ENCODE data around the gene KCNS1. TPM values are rescaled to one million over a fixed set of nuclear protein-coding genes. Genes with fewer than 3 reads are reported as not detected.
A peak's percentile ranks its signal among the peaks of the same experiment; 100 is the strongest.

Gene KCNS1
- total RNA-seq, 1 donor from 2014 or later, result 4.3 TPM

DNA sequence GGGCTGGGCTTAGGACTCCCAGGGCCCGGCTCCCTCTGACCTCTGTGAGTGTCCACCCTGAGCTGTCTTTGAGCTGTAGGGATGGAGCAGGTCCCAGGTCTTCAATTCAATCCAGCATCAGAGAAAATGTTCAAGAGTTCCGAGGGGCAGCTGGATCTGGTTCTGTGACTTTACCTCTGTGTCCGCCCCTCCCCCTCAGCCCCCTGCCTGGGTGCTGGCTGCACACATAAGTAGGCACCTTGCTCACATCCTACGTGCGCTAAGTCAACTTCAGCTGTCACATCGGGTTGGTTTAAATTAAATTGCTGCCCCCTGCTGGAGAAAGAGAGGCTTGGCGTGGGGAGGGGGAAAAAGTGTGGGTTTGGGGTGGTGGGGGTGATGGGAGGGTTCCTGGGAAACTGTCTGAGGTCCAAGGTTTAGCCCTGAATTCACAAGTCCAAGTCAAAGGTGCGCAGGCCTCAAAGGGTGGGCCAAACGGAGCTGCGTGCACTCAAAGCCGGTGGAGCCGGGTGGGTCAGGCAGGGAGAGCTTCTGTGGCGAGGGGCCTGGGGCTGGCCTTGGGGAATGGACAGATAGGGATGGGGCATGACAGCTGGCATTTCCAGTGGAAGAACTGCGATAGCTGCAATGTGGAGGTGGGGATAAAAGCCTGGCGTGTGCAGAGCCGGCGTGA lies 11.0 kb upstream of the KCNS1 start:
- TF ChIP-seq, protein P1, sequence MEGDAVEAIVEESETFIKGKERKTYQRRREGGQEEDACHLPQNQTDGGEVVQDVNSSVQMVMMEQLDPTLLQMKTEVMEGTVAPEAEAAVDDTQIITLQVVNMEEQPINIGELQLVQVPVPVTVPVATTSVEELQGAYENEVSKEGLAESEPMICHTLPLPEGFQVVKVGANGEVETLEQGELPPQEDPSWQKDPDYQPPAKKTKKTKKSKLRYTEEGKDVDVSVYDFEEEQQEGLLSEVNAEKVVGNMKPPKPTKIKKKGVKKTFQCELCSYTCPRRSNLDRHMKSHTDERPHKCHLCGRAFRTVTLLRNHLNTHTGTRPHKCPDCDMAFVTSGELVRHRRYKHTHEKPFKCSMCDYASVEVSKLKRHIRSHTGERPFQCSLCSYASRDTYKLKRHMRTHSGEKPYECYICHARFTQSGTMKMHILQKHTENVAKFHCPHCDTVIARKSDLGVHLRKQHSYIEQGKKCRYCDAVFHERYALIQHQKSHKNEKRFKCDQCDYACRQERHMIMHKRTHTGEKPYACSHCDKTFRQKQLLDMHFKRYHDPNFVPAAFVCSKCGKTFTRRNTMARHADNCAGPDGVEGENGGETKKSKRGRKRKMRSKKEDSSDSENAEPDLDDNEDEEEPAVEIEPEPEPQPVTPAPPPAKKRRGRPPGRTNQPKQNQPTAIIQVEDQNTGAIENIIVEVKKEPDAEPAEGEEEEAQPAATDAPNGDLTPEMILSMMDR (IDR thresholded peaks at IDR 0.05; ENCODE audit: insufficient read depth, low read length, poor library complexity, severe bottlenecking), result peak; percentile 60
- no peaks in the 10 kb centered on the region for H3K27me3 ChIP-seq (ENCODE audit: control insufficient read depth, insufficient read depth, low read length)
- H3K36me3 ChIP-seq (ENCODE audit: control insufficient read depth, insufficient read depth, low read length), result no peaks in the 10 kb centered on the region

DNA sequence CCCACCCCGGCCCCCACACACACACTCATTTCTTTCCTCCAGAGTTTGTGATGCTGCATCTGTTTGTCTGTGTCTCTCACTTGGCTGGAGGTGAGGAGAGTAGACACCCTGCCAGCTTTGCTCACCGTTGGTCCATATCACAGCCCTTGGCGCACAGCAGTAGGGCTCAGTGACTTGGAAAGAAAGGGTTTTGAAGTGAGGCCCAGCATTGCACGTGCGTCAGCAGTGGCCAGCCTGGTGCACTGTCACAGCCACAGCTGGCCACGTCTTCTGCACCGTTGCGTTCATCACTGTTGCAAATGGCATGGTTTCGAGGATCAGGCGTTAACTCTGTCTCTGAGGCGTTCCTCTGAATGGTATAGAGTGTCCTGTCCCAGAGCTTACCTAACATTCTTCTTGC lies 10.4 kb upstream of the KCNS1 start:
- Histone ChIP-seq H3K27me3 (ENCODE audit: control insufficient read depth, insufficient read depth, low read length) (no peaks in the 10 kb centered on the region), H3K4me3 (ENCODE audit: low read depth, low read length) (no peak overlapping the region), H3K36me3 (ENCODE audit: control insufficient read depth, insufficient read depth, low read length) (no peaks in the 10 kb centered on the region)
- no peak for DNase-seq (ENCODE audit: low read depth)
- TF ChIP-seq, protein P1 (IDR thresholded peaks at IDR 0.05; ENCODE audit: insufficient read depth, low read length, poor library complexity, severe bottlenecking), result no peak

More for the DNA sequence above, 11.0 kb upstream of the KCNS1 start:
- no peak overlapping the region for H3K4me3 ChIP-seq (ENCODE audit: low read depth, low read length)
- no peak for DNase-seq (ENCODE audit: low read depth)

DNA sequence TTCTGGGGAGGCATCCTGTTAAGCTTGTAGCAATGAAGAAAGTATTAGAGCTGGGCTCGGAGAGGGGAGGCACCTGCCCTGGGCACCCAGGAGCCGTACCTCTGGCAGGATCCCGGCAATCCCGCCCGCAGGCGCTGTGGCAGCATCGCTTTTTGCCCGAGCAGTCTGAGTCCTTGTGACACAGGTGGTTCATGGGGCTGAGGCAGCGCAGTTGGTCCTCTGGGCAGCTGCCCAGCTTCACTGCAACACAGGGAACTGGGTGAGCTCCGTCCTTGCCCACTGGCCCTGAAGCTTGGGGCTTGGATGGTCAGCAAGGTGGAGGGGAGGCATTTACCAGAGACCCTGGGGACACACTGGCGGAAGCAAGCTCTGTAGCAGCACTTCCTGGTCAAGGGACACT lies 9.4 kb upstream of the KCNS1 start:
- H3K36me3 ChIP-seq (ENCODE audit: control insufficient read depth, insufficient read depth, low read length), result no peaks in the 10 kb centered on the region
- no peak for DNase-seq (ENCODE audit: low read depth)
- H3K27me3 ChIP-seq (ENCODE audit: control insufficient read depth, insufficient read depth, low read length), result no peaks in the 10 kb centered on the region

DNA sequence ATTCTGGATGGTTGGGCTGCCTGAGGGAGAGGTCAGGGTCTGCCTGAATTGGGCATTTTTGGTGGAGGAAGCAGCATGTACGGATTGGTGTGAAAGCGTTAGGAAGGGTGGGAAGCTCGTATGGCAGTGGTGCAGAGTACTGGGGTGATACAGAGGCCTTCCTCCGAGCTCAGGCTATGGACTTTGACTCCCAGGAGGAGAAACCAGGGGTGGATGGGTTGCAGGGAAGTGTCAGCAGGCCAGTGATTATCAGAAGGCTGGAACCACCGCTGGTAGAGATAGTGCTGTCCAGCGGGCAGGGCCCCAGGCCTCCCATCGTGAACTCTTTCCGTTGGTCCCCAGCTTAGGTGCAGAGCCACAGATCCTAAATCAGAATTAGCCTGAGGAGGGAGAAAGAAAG lies 8.7 kb upstream of the KCNS1 start:
- H3K27me3 ChIP-seq (ENCODE audit: control insufficient read depth, insufficient read depth, low read length), result no peaks in the 10 kb centered on the region
- H3K4me3 ChIP-seq (ENCODE audit: low read depth, low read length), result no peak overlapping the region
- TF ChIP-seq, protein P1 (IDR thresholded peaks at IDR 0.05; ENCODE audit: insufficient read depth, low read length, poor library complexity, severe bottlenecking), result no peak
- H3K36me3 ChIP-seq (ENCODE audit: control insufficient read depth, insufficient read depth, low read length), result no peaks in the 10 kb centered on the region
- DNase-seq (ENCODE audit: low read depth), result no peak

More for the DNA sequence above, 9.4 kb upstream of the KCNS1 start:
- H3K4me3 ChIP-seq (ENCODE audit: low read depth, low read length), result no peak overlapping the region
- TF ChIP-seq, protein P1 (IDR thresholded peaks at IDR 0.05; ENCODE audit: insufficient read depth, low read length, poor library complexity, severe bottlenecking), result no peak

DNA sequence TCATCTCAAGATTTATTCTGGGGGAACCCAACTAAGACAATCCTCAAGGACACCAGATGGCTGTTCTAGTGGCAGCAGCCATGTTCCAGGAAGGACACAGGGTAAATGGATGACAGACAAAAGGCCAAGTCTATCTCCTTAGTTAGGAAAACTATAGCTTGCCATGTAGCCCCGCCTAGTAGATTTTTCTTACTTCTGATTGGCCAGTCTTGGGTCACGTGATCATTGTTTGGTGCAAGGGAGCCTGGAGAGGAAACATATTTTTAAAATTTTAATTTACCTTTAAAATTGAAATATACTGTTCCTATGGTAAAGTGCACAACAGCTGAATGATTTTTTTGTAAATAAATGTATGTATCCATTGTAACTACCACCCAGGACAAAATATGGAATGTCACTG lies 4.4 kb upstream of the KCNS1 start:
- H3K27me3 ChIP-seq (ENCODE audit: control insufficient read depth, insufficient read depth, low read length), result peaks cover 3% of the 10 kb centered on the region
- H3K4me3 ChIP-seq (ENCODE audit: low read depth, low read length), result no peak overlapping the region
- TF ChIP-seq, protein P1 (IDR thresholded peaks at IDR 0.05; ENCODE audit: insufficient read depth, low read length, poor library complexity, severe bottlenecking), result no peak
- no peaks in the 10 kb centered on the region for H3K36me3 ChIP-seq (ENCODE audit: control insufficient read depth, insufficient read depth, low read length)
- no peak for DNase-seq (ENCODE audit: low read depth)

DNA sequence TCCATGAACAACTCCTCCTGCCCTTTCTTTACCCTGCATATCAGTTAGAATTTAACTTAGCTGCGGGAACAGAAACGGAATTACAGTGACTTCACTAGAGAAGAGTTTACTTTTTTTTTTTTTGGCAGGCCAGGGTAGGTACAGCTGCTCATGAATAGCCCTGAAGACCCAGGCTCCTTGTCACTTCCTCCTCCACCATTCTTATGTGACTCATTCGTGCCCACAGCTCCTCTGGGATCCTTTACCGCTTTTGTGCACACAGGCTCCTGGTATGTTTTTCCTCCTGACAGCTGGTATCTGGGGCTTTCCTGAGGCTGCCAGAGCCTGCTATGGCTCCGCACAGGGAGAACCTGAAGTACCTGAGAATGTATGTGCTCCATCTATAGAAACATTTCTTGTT lies 3.9 kb upstream of the KCNS1 start:
- TF ChIP-seq, protein P1 (IDR thresholded peaks at IDR 0.05; ENCODE audit: insufficient read depth, low read length, poor library complexity, severe bottlenecking), result no peak
- Histone ChIP-seq H3K27me3 (ENCODE audit: control insufficient read depth, insufficient read depth, low read length) (peaks cover 3% of the 10 kb centered on the region), H3K36me3 (ENCODE audit: control insufficient read depth, insufficient read depth, low read length) (no peaks in the 10 kb centered on the region), H3K4me3 (ENCODE audit: low read depth, low read length) (no peak overlapping the region)
- peak; percentile 97 for DNase-seq (ENCODE audit: low read depth)

Data from kidney epithelial cell (primary cell).